Psoas muscle (tissue), 8 donors: Measurements from ENCODE around the gene RYK. TPM values are rescaled to one million over a fixed set of nuclear protein-coding genes. Genes with fewer than 3 reads are reported as not detected.

Experiments used
- ATAC-seq, 4 donors: fragments of 200-7000 bp; cut with Tn5 transposase; one replicate each; pipeline ENCODE4 v1.9.1; 2020; ENCODE audit warnings: moderate library complexity in 3 of 4, mild to moderate bottlenecking in 2 of 4
- DNase-seq, 2 donors: peaks; one replicate each; pipeline ENCODE4 v3.0.0-alpha.2; 2020
- H3K27ac ChIP-seq: fragments of 200-600 bp; one replicate; pipeline ENCODE4 v1.8.0; 2022
- H3K27me3 ChIP-seq, 3 donors: fragments of 200-600 bp in 1 of 3; one replicate each; pipeline versions ENCODE4 v1.6.1 to v1.8.0; 2013 to 2022; ENCODE audit warnings: low read length in 2 of 3, mild to moderate bottlenecking in 2 of 3, moderate library complexity in 1 of 3; ENCODE audit not compliant: insufficient read depth in 3 of 3
- H3K36me3 ChIP-seq, 2 donors: fragments of 200-600 bp in 1 of 2; one replicate each; pipeline versions ENCODE4 v1.6.1 to v1.8.0; 2013 to 2022; ENCODE audit warnings: low read depth in 1 of 2, mild to moderate bottlenecking in 1 of 2, moderate library complexity in 1 of 2; ENCODE audit not compliant: insufficient read depth in 1 of 2
- H3K4me1 ChIP-seq: fragments of 200-600 bp; one replicate; pipeline ENCODE4 v1.8.0; 2022
- H3K4me3 ChIP-seq: fragments of 200-600 bp; one replicate; pipeline ENCODE4 v1.8.0; 2022; ENCODE audit warnings: mild to moderate bottlenecking
- H3K9me3 ChIP-seq: fragments of 200-600 bp; one replicate; pipeline ENCODE4 v1.8.0; 2022
- CTCF ChIP-seq: fragments of 200-600 bp; IDR thresholded peaks from one replicate; pipeline ENCODE4 v1.8.0; 2022; ENCODE audit warnings: antibody characterized with exemption
- WGBS, 3 donors: extraction: QIAGEN DNeasy Blood & Tissue Kit; methylation state at CpG; one replicate each; pipeline versions ENCODE4 v1.1.6 to v1.1.7; 2013; 5-methylcytosine and 5-hydroxymethylcytosine counted together
- intact Hi-C, 2 donors: fragments of 100-400 bp; cut with DNase I; formaldehyde crosslinking; loops; one replicate each; pipeline versions ENCODE4 v1.11.0 to v1.14.2; 2022
- polyA plus RNA-seq, 3 donors: library from polyadenylated mRNA; stranded (reverse); fragments of 200-250 nt; gene quantifications; one replicate each; pipeline ENCODE4 v1.2.3, GENCODE V29; 2013
- total RNA-seq, 4 donors: library from RNA; stranded (reverse); fragmentation: NEBNext Ultra II Directional in 2 of 4; extraction: Animal tissue kit (Norgen Biotek cat#: 25700) in 2 of 4; gene quantifications; one replicate each; pipeline versions ENCODE4 v1.2.1 to v1.2.4, GENCODE V29; 2021 to 2023
- donor health status: healthy with polysubstance abuse.
- donor health status: DM: no; HTN: no; CAD: no; lungs with moderate emphysema.
- donor health status: Bipolar disorder and iron deficiency.
- donor health status: healthy.
- donor health status: DM: yes; HTN: yes; CAD: no.
- donor health status: DM: no; HTN: no; CAD: no.
- donor health status: DM: no; HTN: no; CAD: no.
- donor health status: DM: yes; HTN: yes; CAD: no.

RYK gene
- total and polyA plus RNA-seq, 7 donors: 19.7 to 35.4 (median 25.8) TPM

GRCh38 chr3:134153761-134154160 lies 96.9 kb downstream of the RYK start:
- intact Hi-C loops: no loop called here
- no peaks in the 10 kb centered on the region for H3K27me3 ChIP-seq
- DNase-seq (no peak), ATAC-seq (no peak)
- no peaks in the 10 kb centered on the region for H3K4me1 ChIP-seq
- no peak overlapping the region for H3K27ac ChIP-seq
- 94 to 98% (median 94%) methylated on average over 13 of the region's 13 CpGs for WGBS, 3 donors
- H3K36me3 ChIP-seq: peaks cover 3 to 70% of the 10 kb centered on the region in 2 donors
- no peak overlapping the region for H3K4me3 ChIP-seq
- TF ChIP-seq CTCF: no peak
- no peaks in the 10 kb centered on the region for H3K9me3 ChIP-seq

- H3K36me3 ChIP-seq: peaks cover 3 to 37% of the 10 kb centered on the region in 2 donors
- peak in 1 of 4 donors; percentile 30 for ATAC-seq
- no peak for TF ChIP-seq CTCF
- DNase-seq: no peak
- H3K9me3 ChIP-seq: no peaks in the 10 kb centered on the region
- H3K4me3 ChIP-seq: no peak overlapping the region
- 65 to 78% (median 74%) methylated on average over 2 of the region's 2 CpGs for WGBS, 3 donors
- H3K27me3 ChIP-seq: no peaks in the 10 kb centered on the region
- H3K4me1 ChIP-seq: no peaks in the 10 kb centered on the region
- intact Hi-C loops: no loop called here
- H3K27ac ChIP-seq: no peak overlapping the region
Observed at GRCh38 chr3:134150476-134150875, 100.2 kb downstream of the RYK start.

DNA sequence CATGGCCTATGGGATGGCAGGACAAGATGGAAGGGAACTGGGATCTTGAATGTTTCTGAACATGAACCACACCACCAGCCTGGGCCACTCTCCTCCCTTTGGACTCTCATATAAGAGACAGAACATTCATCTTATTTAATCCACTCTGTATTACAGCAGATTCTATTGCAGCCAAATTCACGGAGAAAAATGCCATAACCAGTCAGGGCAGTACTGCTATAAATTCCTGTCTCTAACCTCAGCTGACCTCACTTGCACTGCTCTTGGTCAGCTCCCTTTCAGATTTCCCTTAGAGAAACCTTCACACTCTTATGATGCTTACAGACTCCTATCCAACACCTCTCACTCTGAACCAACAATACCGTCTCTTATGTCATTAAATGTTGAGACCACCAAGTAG lies 101.4 kb downstream of the RYK start:
- no peaks in the 10 kb centered on the region for H3K27me3 ChIP-seq
- H3K36me3 ChIP-seq: peaks cover under 1 to 25% of the 10 kb centered on the region in 2 donors
- H3K9me3 ChIP-seq: no peaks in the 10 kb centered on the region
- ATAC-seq (no peak), DNase-seq (no peak)
- TF ChIP-seq CTCF: no peak
- intact Hi-C loops: no loop called here
- no peaks in the 10 kb centered on the region for H3K4me1 ChIP-seq
- no peak overlapping the region for H3K4me3 ChIP-seq
- no peak overlapping the region for H3K27ac ChIP-seq
- 70 to 77% (median 72%) methylated on average over 2 of the region's 2 CpGs for WGBS, 3 donors

- H3K9me3 ChIP-seq: no peaks in the 10 kb centered on the region
- H3K4me3 ChIP-seq: no peak overlapping the region
- no peaks in the 10 kb centered on the region for H3K4me1 ChIP-seq
- intact Hi-C loops: no loop called here
- ATAC-seq (peak in 1 of 4 donors; percentile 16), DNase-seq (no peak)
- WGBS, 3 donors: 95 to 100% (median 97%) methylated on average over 3 of the region's 3 CpGs
- no peaks in the 10 kb centered on the region for H3K27me3 ChIP-seq
- no peak overlapping the region for H3K27ac ChIP-seq
- peaks cover 0 to 18% of the 10 kb centered on the region in 2 donors for H3K36me3 ChIP-seq
- TF ChIP-seq CTCF: no peak
Observed at GRCh38 chr3:134148534-134148933, 102.1 kb downstream of the RYK start.

DNA sequence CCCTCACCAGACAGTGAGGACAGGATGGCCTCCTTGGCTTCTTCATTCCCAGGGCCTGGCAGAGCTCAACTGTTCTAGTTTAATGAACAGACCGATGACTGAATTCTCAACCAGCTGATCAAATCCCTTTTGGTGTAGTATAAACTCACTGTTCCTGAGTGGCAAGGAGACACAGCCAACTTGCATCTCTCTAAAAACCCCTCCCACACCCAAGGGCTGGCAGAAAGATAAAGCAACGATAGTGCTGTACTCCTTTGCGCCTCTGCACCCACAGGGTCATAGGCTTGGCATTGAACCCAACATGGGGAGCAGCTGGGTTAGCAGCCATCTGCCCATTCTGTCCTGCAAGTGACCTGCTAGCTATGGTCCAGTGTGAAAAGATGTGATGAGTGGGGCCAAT lies 103.2 kb downstream of the RYK start:
- intact Hi-C loops: no loop called here
- H3K27me3 ChIP-seq: no peaks in the 10 kb centered on the region
- TF ChIP-seq CTCF: no peak
- ATAC-seq: no peak
- no peaks in the 10 kb centered on the region for H3K9me3 ChIP-seq
- H3K36me3 ChIP-seq: peaks cover 0 to 9% of the 10 kb centered on the region in 2 donors
- WGBS, 3 donors: 61 to 75% (median 64%) methylated on average over 3 of the region's 3 CpGs
- no peak overlapping the region for H3K27ac ChIP-seq
- no peaks in the 10 kb centered on the region for H3K4me1 ChIP-seq
- H3K4me3 ChIP-seq: no peak overlapping the region
- DNase-seq: no peak
